Thyroid gland (tissue), 4 donors: ENCODE results near the gene GBP6.

Experiments used
- POLR2A ChIP-seq, 2 donors: fragments of 450-650 bp; IDR thresholded peaks; one replicate each; pipeline ENCODE4 v1.6.1; 2017; ENCODE audit warnings: antibody characterized with exemption in 2 of 2, mild to moderate bottlenecking in 2 of 2, moderate library complexity in 1 of 2
- TF ChIP-seq, protein P1 (sequence below), 6 experiments: fragments of 200-600 bp in 3 of 6; fragments of 450-650 bp in 3 of 6; sonication (generic) in 3 of 6; IDR thresholded peaks; one replicate each; pipeline ENCODE4 v1.5.1; 2016 to 2019; ENCODE audit warnings: antibody characterized with exemption in 6 of 6, mild to moderate bottlenecking in 2 of 6, inconsistent platforms in 1 of 6, moderate library complexity in 1 of 6

DNA sequence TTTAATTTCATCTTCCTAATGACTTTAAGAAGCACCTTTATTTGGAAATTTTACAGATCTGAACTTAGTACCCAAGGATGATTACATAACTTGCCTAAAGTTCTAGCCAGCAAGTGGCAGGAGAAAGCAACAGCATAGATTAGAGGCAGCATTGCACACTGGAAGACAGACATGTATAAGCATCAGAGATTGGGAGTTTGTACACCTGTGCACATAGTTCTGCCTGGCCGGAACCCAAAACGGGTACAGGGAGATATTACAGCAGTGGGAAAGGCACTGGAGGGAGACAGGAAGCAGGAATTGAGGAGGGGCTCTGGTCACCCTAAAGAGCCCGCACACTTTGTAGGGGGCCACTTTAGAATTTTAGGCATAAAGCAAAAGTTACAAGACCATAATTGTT, 19.3 kb downstream of the GBP6 start:
- TF ChIP-seq, protein P1, sequence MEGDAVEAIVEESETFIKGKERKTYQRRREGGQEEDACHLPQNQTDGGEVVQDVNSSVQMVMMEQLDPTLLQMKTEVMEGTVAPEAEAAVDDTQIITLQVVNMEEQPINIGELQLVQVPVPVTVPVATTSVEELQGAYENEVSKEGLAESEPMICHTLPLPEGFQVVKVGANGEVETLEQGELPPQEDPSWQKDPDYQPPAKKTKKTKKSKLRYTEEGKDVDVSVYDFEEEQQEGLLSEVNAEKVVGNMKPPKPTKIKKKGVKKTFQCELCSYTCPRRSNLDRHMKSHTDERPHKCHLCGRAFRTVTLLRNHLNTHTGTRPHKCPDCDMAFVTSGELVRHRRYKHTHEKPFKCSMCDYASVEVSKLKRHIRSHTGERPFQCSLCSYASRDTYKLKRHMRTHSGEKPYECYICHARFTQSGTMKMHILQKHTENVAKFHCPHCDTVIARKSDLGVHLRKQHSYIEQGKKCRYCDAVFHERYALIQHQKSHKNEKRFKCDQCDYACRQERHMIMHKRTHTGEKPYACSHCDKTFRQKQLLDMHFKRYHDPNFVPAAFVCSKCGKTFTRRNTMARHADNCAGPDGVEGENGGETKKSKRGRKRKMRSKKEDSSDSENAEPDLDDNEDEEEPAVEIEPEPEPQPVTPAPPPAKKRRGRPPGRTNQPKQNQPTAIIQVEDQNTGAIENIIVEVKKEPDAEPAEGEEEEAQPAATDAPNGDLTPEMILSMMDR (IDR thresholded peaks at IDR 0.05) = no peak
- no peak for TF ChIP-seq POLR2A (IDR thresholded peaks at IDR 0.05)
